Measurements from ENCODE around the gene SPC24. TPM values are rescaled to one million over a fixed set of nuclear protein-coding genes. Genes with fewer than 3 reads are reported as not detected.
"Not testable (repeated sequence)": the region's sequence is repeated elsewhere in the genome, so short reads cannot be mapped to it uniquely, and the experiment has no call there.

Gene SPC24
- total RNA-seq, 1 experiment from 2014 or later: 33.9 TPM

DNA sequence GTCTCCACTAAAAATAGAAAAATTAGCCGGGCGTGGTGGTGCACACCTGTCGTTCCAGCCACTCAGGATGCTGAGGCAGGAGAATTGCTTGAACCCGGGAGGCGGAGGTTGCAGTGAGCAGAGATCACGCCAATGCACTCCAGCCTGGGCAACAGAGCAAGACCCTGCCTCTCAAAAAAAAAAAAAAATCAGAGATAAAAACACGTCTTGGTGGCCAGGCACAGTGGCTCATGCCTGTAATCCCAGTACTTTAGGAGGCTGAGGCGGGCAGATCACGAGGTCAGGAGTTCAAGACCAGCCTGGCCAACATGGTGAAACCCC lies 23.5 kb upstream of the SPC24 start:
- H3K79me2 ChIP-seq (ENCODE audit: insufficient read depth, low read length); H3K9ac ChIP-seq (ENCODE audit: low read length); H3K9me3 ChIP-seq (ENCODE audit: control insufficient read depth in 1 of 2, insufficient read depth in 1 of 2, low read depth in 1 of 2, low read length in 2 of 2); H3K4me1 ChIP-seq (ENCODE audit: control insufficient read depth in 1 of 2, insufficient read depth in 2 of 2, low read length in 2 of 2); RAD21 ChIA-PET (ENCODE audit: low non-redundant PET in 1 of 2, low total read pairs in 2 of 2, uncharacterized antibody in 2 of 2, unreplicated experiment in 2 of 2); CTCF ChIA-PET; H2AFZ ChIP-seq (ENCODE audit: low read depth, low read length, poor library complexity, severe bottlenecking); H3K27ac ChIP-seq (ENCODE audit: low read depth, low read length); ATAC-seq; BruUV-seq (replicated peaks); H3K27me3 ChIP-seq (ENCODE audit: insufficient read depth, low read length); H3K4me3 ChIP-seq (replicated peaks in 1 of 2; ENCODE audit: low read depth in 1 of 2, low read length in 2 of 2); H3K9me2 ChIP-seq (ENCODE audit: insufficient read depth); DNase-seq (ENCODE audit: low read depth, low spot score); POLR2A ChIA-PET; H3K4me2 ChIP-seq (ENCODE audit: low read length); H4K20me1 ChIP-seq (ENCODE audit: insufficient read depth); intact Hi-C loops (cut with micrococcal nuclease): not testable (repeated sequence)
- peaks cover 0 to 10% of the 10 kb centered on the region in 2 experiments; a peak in 2 of 4 replicates for H3K36me3 ChIP-seq (ENCODE audit: control insufficient read depth in 1 of 2, insufficient read depth in 2 of 2, low read length in 2 of 2)

DNA sequence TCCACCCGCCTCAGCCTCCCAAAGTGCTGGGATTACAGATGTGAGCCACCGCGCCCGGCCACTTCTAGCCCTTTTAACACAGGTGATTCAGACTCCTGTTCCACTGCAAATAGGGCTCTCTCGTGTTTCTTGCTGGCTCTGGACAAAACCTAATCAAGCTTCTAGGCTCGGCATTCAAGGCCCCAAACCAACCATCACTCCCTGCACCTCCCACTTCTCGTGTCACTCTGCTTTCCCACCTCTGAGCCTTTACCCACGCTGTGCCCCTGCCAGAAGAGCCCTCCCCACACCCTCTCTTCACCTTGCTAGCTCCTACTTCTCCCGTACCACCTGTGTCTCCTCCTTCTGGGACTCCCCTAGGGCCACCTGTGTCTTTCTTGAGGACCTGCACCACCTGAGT lies 22.0 kb upstream of the SPC24 start:
- Histone ChIP-seq H3K36me3 (ENCODE audit: control insufficient read depth in 1 of 2, insufficient read depth in 2 of 2, low read length in 2 of 2) (peaks cover 0 to 20% of the 10 kb centered on the region in 2 experiments; a peak in 2 of 4 replicates), H3K4me2 (ENCODE audit: low read length) (no peak overlapping the region), H3K9me3 (ENCODE audit: control insufficient read depth in 1 of 2, insufficient read depth in 1 of 2, low read depth in 1 of 2, low read length in 2 of 2) (no peaks in the 10 kb centered on the region), H3K79me2 (ENCODE audit: insufficient read depth, low read length) (no peaks in the 10 kb centered on the region), H3K27ac (ENCODE audit: low read depth, low read length) (no peak overlapping the region), H3K4me3 (replicated peaks in 1 of 2; ENCODE audit: low read depth in 1 of 2, low read length in 2 of 2) (no peak overlapping the region), H3K27me3 (ENCODE audit: insufficient read depth, low read length) (no peaks in the 10 kb centered on the region), H3K4me1 (ENCODE audit: control insufficient read depth in 1 of 2, insufficient read depth in 2 of 2, low read length in 2 of 2) (peaks cover 0 to 3% of the 10 kb centered on the region in 2 experiments; a peak in 1 of 4 replicates), H3K9me2 (ENCODE audit: insufficient read depth) (no peaks in the 10 kb centered on the region), H2AFZ (ENCODE audit: low read depth, low read length, poor library complexity, severe bottlenecking) (no peak overlapping the region), H3K9ac (ENCODE audit: low read length) (no peak overlapping the region), H4K20me1 (ENCODE audit: insufficient read depth) (no peaks in the 10 kb centered on the region)
- DNase-seq (ENCODE audit: low read depth, low spot score): no peak
- BruUV-seq (replicated peaks): no TSS peak
- ChIA-PET RAD21 (ENCODE audit: low non-redundant PET in 1 of 2, low total read pairs in 2 of 2, uncharacterized antibody in 2 of 2, unreplicated experiment in 2 of 2) (no interaction called here), POLR2A (no interaction called here), CTCF (no interaction called here)
- ATAC-seq: no peak
- intact Hi-C loops (cut with micrococcal nuclease): no loop called here
- no peak for TF ChIP-seq POLR2A (IDR thresholded peaks at IDR 0.05; ENCODE audit: borderline replicate concordance, extremely low read depth, insufficient read depth, insufficient read length)
- TF ChIP-seq RAD21 (IDR thresholded peaks at IDR 0.05; ENCODE audit: low read depth): no peak
- TF ChIP-seq, protein P1, sequence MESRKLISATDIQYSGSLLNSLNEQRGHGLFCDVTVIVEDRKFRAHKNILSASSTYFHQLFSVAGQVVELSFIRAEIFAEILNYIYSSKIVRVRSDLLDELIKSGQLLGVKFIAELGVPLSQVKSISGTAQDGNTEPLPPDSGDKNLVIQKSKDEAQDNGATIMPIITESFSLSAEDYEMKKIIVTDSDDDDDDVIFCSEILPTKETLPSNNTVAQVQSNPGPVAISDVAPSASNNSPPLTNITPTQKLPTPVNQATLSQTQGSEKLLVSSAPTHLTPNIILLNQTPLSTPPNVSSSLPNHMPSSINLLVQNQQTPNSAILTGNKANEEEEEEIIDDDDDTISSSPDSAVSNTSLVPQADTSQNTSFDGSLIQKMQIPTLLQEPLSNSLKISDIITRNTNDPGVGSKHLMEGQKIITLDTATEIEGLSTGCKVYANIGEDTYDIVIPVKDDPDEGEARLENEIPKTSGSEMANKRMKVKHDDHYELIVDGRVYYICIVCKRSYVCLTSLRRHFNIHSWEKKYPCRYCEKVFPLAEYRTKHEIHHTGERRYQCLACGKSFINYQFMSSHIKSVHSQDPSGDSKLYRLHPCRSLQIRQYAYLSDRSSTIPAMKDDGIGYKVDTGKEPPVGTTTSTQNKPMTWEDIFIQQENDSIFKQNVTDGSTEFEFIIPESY (IDR thresholded peaks at IDR 0.05; ENCODE audit: extremely low read depth, insufficient replicate concordance, low read length): no peak
- TF ChIP-seq SP1 (IDR thresholded peaks at IDR 0.05; ENCODE audit: low read depth): no peak
- no peak for TF ChIP-seq ZFX (IDR thresholded peaks at IDR 0.05)

Data from HCT116 (cell line).